ENCODE measurements around the gene PTPN4.

Gene PTPN4
- 103 to 471 (median 252) reads per million in 4 experiments for total RNA-seq

GRCh38 chr2:119759451-119760236 is at the start of gene PTPN4:
PTPN4 (plus strand) TSS chr2:119759922; CDS start chr2:119809854, 49,932 bp downstream.
- DNase-seq, result peak; percentile 92

GRCh38 chr2:119710281-119710680 is 49.4 kb upstream of the PTPN4 start:
- DNase-seq, result no peak

GRCh38 chr2:119711352-119711751 is 48.4 kb upstream of the PTPN4 start:
- no peak for DNase-seq

GRCh38 chr2:119712571-119712970 is 47.2 kb upstream of the PTPN4 start:
- no peak for DNase-seq

- DNase-seq, result no peak
Measured at GRCh38 chr2:119713819-119714490, 45.8 kb upstream of the PTPN4 start.

- no peak for DNase-seq
Measured at GRCh38 chr2:119715409-119716283, 44.1 kb upstream of the PTPN4 start.

GRCh38 chr2:119716284-119716672 is 43.4 kb upstream of the PTPN4 start:
- DNase-seq, result no peak

GRCh38 chr2:119718501-119719260 is 41.0 kb upstream of the PTPN4 start:
- DNase-seq, result no peak

- DNase-seq, result no peak
Measured at GRCh38 chr2:119719261-119719627, 40.5 kb upstream of the PTPN4 start.

GRCh38 chr2:119721043-119721442 is 38.7 kb upstream of the PTPN4 start:
- DNase-seq, result no peak

GRCh38 chr2:119721462-119721861 is 38.3 kb upstream of the PTPN4 start:
- no peak for DNase-seq

GRCh38 chr2:119721904-119722303 is 37.8 kb upstream of the PTPN4 start:
- no peak for DNase-seq

- no peak for DNase-seq
Measured at GRCh38 chr2:119723186-119723585, 36.5 kb upstream of the PTPN4 start.

GRCh38 chr2:119723784-119724467 is 35.8 kb upstream of the PTPN4 start:
- DNase-seq, result no peak

- no peak for DNase-seq
Measured at GRCh38 chr2:119724656-119725485, 34.9 kb upstream of the PTPN4 start.

GRCh38 chr2:119727493-119727892 is 32.2 kb upstream of the PTPN4 start:
- DNase-seq, result no peak

GRCh38 chr2:119728421-119728820 is 31.3 kb upstream of the PTPN4 start:
- DNase-seq, result no peak

- no peak for DNase-seq
Measured at GRCh38 chr2:119730671-119731177, 29.0 kb upstream of the PTPN4 start.

- no peak for DNase-seq
Measured at GRCh38 chr2:119731983-119732382, 27.7 kb upstream of the PTPN4 start.

- DNase-seq, result no peak
Measured at GRCh38 chr2:119732601-119733164, 27.0 kb upstream of the PTPN4 start.

All from effector CD8-positive, alpha-beta T cell (primary cell).